Gastrocnemius medialis (tissue), 4 donors: ENCODE results near the gene AEBP1.

ENCODE experiments used
- CTCF ChIP-seq, 5 experiments: fragments of 450-650 bp in 3 of 5; fragments of 200-600 bp in 2 of 5; sonication (generic) in 2 of 5; IDR thresholded peaks in 4 of 5; conservative IDR thresholded peaks in 1 of 5; 1 replicate in 4 of 5; 2 replicates in 1 of 5; pipeline ENCODE4 v1.5.1; 2016 to 2019; ENCODE audit warnings: antibody characterized with exemption in 5 of 5, mild to moderate bottlenecking in 3 of 5, moderate library complexity in 3 of 5
- POLR2A ChIP-seq, 2 donors: fragments of 450-650 bp; IDR thresholded peaks; one replicate each; pipeline ENCODE4 v1.6.1; 2017; ENCODE audit warnings: antibody characterized with exemption in 2 of 2, mild to moderate bottlenecking in 2 of 2, moderate library complexity in 2 of 2

GRCh38 chr7:44083796-44084195, 20.3 kb upstream of the AEBP1 start:
- TF ChIP-seq CTCF (IDR thresholded peaks at IDR 0.05 in 4 of 5, conservative IDR thresholded peaks at IDR 0.05 in 1 of 5) (no peak), POLR2A (IDR thresholded peaks at IDR 0.05) (no peak)
